Measurements from ENCODE around the gene FGD3. TPM values are rescaled to one million over a fixed set of nuclear protein-coding genes. Genes with fewer than 3 reads are reported as not detected.

FGD3 gene
- total and polyA plus RNA-seq, 2 donors (not counting 1 experiment from before 2014, with no cell fraction given), result 130 to 134 TPM

DNA sequence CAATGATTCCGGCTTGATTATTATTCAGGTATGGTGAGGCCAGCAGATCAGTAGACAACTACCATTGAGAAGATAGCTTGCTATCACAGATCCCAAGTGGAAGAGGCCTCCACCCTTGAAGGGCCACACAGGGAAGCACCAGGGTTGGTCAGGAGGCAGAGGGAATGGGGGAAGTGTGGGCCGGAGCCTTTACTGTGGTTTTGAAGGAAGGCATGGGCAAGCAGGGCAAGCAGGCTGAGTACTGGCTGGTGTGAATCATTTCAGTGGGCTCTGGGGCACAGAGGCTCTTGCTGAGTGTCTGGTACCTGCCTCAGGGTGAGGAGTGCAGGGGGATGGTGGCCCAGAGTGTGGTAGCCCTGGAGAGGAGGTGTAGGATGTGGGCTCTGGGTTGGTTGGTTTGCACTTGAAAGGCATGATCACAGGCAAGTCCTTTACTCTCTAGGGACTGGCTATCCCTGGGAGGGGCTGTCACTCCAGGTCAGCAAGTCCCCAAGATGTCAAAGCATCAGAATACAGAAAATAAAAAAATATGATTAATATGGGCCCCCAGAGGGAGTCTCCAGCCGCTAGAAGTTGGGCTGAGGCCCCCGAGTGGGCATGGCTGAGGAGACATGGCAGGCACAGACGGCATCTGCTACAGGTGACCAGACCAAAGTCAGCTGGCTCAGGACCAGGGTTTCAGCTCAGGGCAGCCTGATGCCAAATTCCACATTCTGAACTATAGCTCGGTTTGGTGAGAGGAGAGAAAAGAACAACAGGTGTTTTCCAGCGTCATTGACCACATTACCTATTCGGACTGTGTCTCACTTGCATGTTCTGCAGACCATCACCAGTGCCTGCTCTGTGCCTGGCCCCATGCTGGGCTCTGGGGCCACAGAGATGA is 101.5 kb downstream of the FGD3 start:
- H3K27ac Mint-ChIP-seq, result peak overlapping the region; percentile 53
- Histone ChIP-seq H2AFZ (ENCODE audit: insufficient read depth, low read depth, low read length, poor library complexity, severe bottlenecking) (no peak overlapping the region), H3K27me3 (replicated peaks in 1 of 4; ENCODE audit: control extremely low read depth in 1 of 4, control insufficient read depth in 3 of 4, insufficient read depth in 4 of 4, low read length in 3 of 4) (no peaks in the 10 kb centered on the region), H3K4me2 (replicated peaks; ENCODE audit: low read depth, low read length, poor library complexity, severe bottlenecking) (no peak overlapping the region), H3K9ac (ENCODE audit: low read length) (no peak overlapping the region), H4K20me1 (ENCODE audit: control insufficient read depth, insufficient read depth, low read length, poor library complexity, severe bottlenecking) (no peaks in the 10 kb centered on the region), H3K27ac (ENCODE audit: low read length in 2 of 2) (no peak overlapping the region), H3K4me3 (ENCODE audit: control extremely low read depth in 1 of 5, extremely low read depth in 1 of 5, insufficient read depth in 1 of 5, low read depth in 2 of 5, low read length in 4 of 5) (no peak overlapping the region), H3K4me1 (ENCODE audit: control insufficient read depth in 2 of 2, insufficient read depth in 2 of 2, low read length in 2 of 2) (peaks cover 2 to 3% of the 10 kb centered on the region in 2 donors), H3K36me3 (replicated peaks in 1 of 2; ENCODE audit: control extremely low read depth in 1 of 2, control insufficient read depth in 1 of 2, extremely low read depth in 1 of 2, insufficient read depth in 2 of 2, low read length in 1 of 2) (no peaks in the 10 kb centered on the region), H3K79me2 (ENCODE audit: control insufficient read depth, insufficient read depth, low read length) (no peaks in the 10 kb centered on the region), H3K9me3 (ENCODE audit: control extremely low read depth in 1 of 3, control insufficient read depth in 2 of 3, insufficient read depth in 1 of 3, low read length in 2 of 3) (peaks cover 0 to 2% (median 0%) of the 10 kb centered on the region in 3 donors)
- no peak for TF ChIP-seq EZH2 (IDR thresholded peaks at IDR 0.05; ENCODE audit: borderline replicate concordance, insufficient read depth, low read depth, low read length, poor library complexity, severe bottlenecking)
- TF ChIP-seq, protein P1, sequence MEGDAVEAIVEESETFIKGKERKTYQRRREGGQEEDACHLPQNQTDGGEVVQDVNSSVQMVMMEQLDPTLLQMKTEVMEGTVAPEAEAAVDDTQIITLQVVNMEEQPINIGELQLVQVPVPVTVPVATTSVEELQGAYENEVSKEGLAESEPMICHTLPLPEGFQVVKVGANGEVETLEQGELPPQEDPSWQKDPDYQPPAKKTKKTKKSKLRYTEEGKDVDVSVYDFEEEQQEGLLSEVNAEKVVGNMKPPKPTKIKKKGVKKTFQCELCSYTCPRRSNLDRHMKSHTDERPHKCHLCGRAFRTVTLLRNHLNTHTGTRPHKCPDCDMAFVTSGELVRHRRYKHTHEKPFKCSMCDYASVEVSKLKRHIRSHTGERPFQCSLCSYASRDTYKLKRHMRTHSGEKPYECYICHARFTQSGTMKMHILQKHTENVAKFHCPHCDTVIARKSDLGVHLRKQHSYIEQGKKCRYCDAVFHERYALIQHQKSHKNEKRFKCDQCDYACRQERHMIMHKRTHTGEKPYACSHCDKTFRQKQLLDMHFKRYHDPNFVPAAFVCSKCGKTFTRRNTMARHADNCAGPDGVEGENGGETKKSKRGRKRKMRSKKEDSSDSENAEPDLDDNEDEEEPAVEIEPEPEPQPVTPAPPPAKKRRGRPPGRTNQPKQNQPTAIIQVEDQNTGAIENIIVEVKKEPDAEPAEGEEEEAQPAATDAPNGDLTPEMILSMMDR (IDR thresholded peaks at IDR 0.05), result no peak
- ATAC-seq (ENCODE audit: low read depth), result no peak
- H3K27me3 Mint-ChIP-seq, result no peaks in the 10 kb centered on the region
- no peak overlapping the region for H3K4me3 Mint-ChIP-seq
- no peaks in the 10 kb centered on the region for H3K9me3 Mint-ChIP-seq (ENCODE audit: insufficient read depth)
- POLR2A ChIA-PET, result no interaction called here
- no peak for DNase-seq
- CTCF ChIA-PET, result no interaction called here
- H3K4me1 Mint-ChIP-seq, result peaks cover 9% of the 10 kb centered on the region
- 86% methylated on average over 7 of the region's 8 CpGs for WGBS (ENCODE audit: insufficient coverage)
- intact Hi-C loops (cut with micrococcal nuclease), result no loop called here

DNA sequence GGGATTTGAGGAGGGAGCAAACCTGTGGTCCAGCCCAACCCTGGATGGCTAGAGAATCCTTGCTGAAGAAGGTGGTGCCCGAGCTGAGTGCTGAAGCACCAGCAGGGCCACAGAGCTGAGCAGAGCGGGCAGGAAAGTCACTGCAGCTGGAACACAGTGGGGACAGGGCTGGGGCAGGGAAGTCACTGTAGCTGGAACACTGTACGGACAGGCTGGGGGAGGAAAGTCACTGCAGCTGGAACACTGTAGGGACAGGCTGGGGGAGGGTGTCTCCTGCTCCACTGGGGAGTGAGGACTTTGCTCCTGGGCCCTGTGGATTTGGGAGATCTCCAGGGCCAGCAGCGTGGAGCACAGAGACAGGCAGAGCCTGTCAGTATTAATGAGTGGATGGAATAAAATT is 102.2 kb downstream of the FGD3 start:
- ChIA-PET POLR2A (interaction anchor here (0.7 kb wide), 1 partner anchor 44 kb away, joined by 6 read pairs; no protein-coding TSS in a partner anchor), CTCF (interaction anchor here (1.2 kb wide), 1 partner anchor 45 kb away, joined by 5 read pairs; no protein-coding TSS in a partner anchor)
- no peaks in the 10 kb centered on the region for H3K27me3 ChIP-seq (replicated peaks in 1 of 4; ENCODE audit: control extremely low read depth in 1 of 4, control insufficient read depth in 3 of 4, insufficient read depth in 4 of 4, low read length in 3 of 4)
- H3K9ac ChIP-seq (ENCODE audit: low read length), result no peak overlapping the region
- WGBS (ENCODE audit: insufficient coverage), result 98% methylated on average over 4 of the region's 4 CpGs
- H3K36me3 ChIP-seq (replicated peaks in 1 of 2; ENCODE audit: control extremely low read depth in 1 of 2, control insufficient read depth in 1 of 2, extremely low read depth in 1 of 2, insufficient read depth in 2 of 2, low read length in 1 of 2), result no peaks in the 10 kb centered on the region
- no peak overlapping the region for H3K4me2 ChIP-seq (replicated peaks; ENCODE audit: low read depth, low read length, poor library complexity, severe bottlenecking)
- Mint-ChIP-seq H3K4me3 (no peak overlapping the region), H3K27ac (no peak overlapping the region), H3K27me3 (no peaks in the 10 kb centered on the region), H3K4me1 (peaks cover 7% of the 10 kb centered on the region), H3K9me3 (ENCODE audit: insufficient read depth) (no peaks in the 10 kb centered on the region)
- TF ChIP-seq, protein P1 (IDR thresholded peaks at IDR 0.05), result no peak
- no peak for TF ChIP-seq EZH2 (IDR thresholded peaks at IDR 0.05; ENCODE audit: borderline replicate concordance, insufficient read depth, low read depth, low read length, poor library complexity, severe bottlenecking)
- no peak overlapping the region for H3K27ac ChIP-seq (ENCODE audit: low read length in 2 of 2)
- no peak for ATAC-seq (ENCODE audit: low read depth)
- peaks cover 0 to 2% (median 0%) of the 10 kb centered on the region in 3 donors for H3K9me3 ChIP-seq (ENCODE audit: control extremely low read depth in 1 of 3, control insufficient read depth in 2 of 3, insufficient read depth in 1 of 3, low read length in 2 of 3)
- DNase-seq, result no peak
- no peak overlapping the region for H2AFZ ChIP-seq (ENCODE audit: insufficient read depth, low read depth, low read length, poor library complexity, severe bottlenecking)
- H4K20me1 ChIP-seq (ENCODE audit: control insufficient read depth, insufficient read depth, low read length, poor library complexity, severe bottlenecking), result no peaks in the 10 kb centered on the region
- intact Hi-C loops (cut with micrococcal nuclease), result no loop called here
- no peaks in the 10 kb centered on the region for H3K79me2 ChIP-seq (ENCODE audit: control insufficient read depth, insufficient read depth, low read length)
- H3K4me1 ChIP-seq (ENCODE audit: control insufficient read depth in 2 of 2, insufficient read depth in 2 of 2, low read length in 2 of 2), result no peaks in the 10 kb centered on the region
- H3K4me3 ChIP-seq (ENCODE audit: control extremely low read depth in 1 of 5, extremely low read depth in 1 of 5, insufficient read depth in 1 of 5, low read depth in 2 of 5, low read length in 4 of 5), result no peak overlapping the region

All from B cell (primary cell).